HCT116 (cell line): Measurements from ENCODE around the gene DRD3. TPM values are rescaled to one million over a fixed set of nuclear protein-coding genes. Genes with fewer than 3 reads are reported as not detected.

Experiments used
- ATAC-seq: fragments of 200-7000 bp; cut with Tn5 transposase; 2 replicates; pipeline ENCODE4 v1.9.1; 2020; ENCODE audit warnings: mild to moderate bottlenecking, moderate library complexity
- BruUV-seq: library from RNA; stranded (reverse); fragments of 400-500 nt; replicated peaks from 2 replicates; lab custom pipeline; 2021; lab: Mats Ljungman, UMichigan
- CTCF ChIA-PET: fragments of 300-600 bp; sonication (Branson Sonifier 250); formaldehyde crosslinking; loops from one replicate; lab custom pipeline; 2021; ENCODE audit warnings: antibody characterized with exemption; lab: Charles Lee
- POLR2A ChIA-PET: fragments of 300-600, 350-600 bp; sonication (Branson Sonifier 250); formaldehyde crosslinking; loops from one replicate; lab custom pipeline; 2021; ENCODE audit warnings: antibody characterized with exemption; lab: Charles Lee
- RAD21 ChIA-PET, 2 experiments: fragments of 300-600 bp; sonication (Branson Sonifier 250); formaldehyde crosslinking; loops; one replicate each; lab custom pipeline; 2023; ENCODE audit warnings: low total read pairs in 2 of 2; ENCODE audit not compliant: uncharacterized antibody in 2 of 2, unreplicated experiment in 2 of 2, low non-redundant PET in 1 of 2; lab: Charles Lee
- DNase-seq: peaks from one replicate; pipeline ENCODE4 v3.0.0-alpha.2; 2010; ENCODE audit warnings: low read depth, low spot score
- H2AFZ ChIP-seq: fragments of 200-600 bp; shearing (Covaris generic), sonication (generic); 2 replicates; pipeline ENCODE4 v1.6.1; 2017; ENCODE audit warnings: low read depth, mixed run types, mixed read lengths, antibody characterized with exemption, low read length; ENCODE audit not compliant: poor library complexity, severe bottlenecking
- H3K27ac ChIP-seq: 2 replicates; pipeline ENCODE4 v1.5.1; 2012; ENCODE audit warnings: low read depth, low read length
- H3K27me3 ChIP-seq: fragments of 200-600 bp; sonication (generic); 2 replicates; pipeline ENCODE4 v1.6.1; 2016; ENCODE audit warnings: mixed run types, low read length, mixed read lengths; ENCODE audit not compliant: insufficient read depth
- H3K36me3 ChIP-seq, 2 experiments: fragments of 200-500 bp in 1 of 2; fragments of 200-600 bp in 1 of 2; sonication (Bioruptor generic) in 1 of 2; sonication (generic) in 1 of 2; 2 replicates each; pipeline versions ENCODE4 v1.5.1 to v1.6.1; 2014 to 2016; ENCODE audit warnings: low read length in 2 of 2, inconsistent platforms in 1 of 2, mixed read lengths in 1 of 2, mixed run types in 1 of 2; ENCODE audit not compliant: insufficient read depth in 2 of 2, control insufficient read depth in 1 of 2
- H3K4me1 ChIP-seq, 2 experiments: fragments of 200-600 bp in 1 of 2; sonication (generic) in 1 of 2; 2 replicates each; pipeline versions ENCODE4 v1.5.1 to v1.6.1; 2012 to 2017; ENCODE audit warnings: low read length in 2 of 2, inconsistent platforms in 1 of 2, mild to moderate bottlenecking in 1 of 2, mixed read lengths in 1 of 2, mixed run types in 1 of 2, moderate library complexity in 1 of 2; ENCODE audit not compliant: insufficient read depth in 2 of 2, control insufficient read depth in 1 of 2
- H3K4me2 ChIP-seq: fragments of 200-600 bp; sonication (generic); 2 replicates; pipeline ENCODE4 v1.6.1; 2017; ENCODE audit warnings: mixed run types, low read length, mixed read lengths
- H3K4me3 ChIP-seq, 2 experiments: fragments of 200-600 bp in 1 of 2; sonication (generic) in 1 of 2; replicated peaks in 1 of 2; 2 replicates each; pipeline ENCODE4 v1.5.1; 2011 to 2016; ENCODE audit warnings: low read length in 2 of 2, control low read depth in 1 of 2, low read depth in 1 of 2, mild to moderate bottlenecking in 1 of 2, mixed read lengths in 1 of 2, mixed run types in 1 of 2
- H3K79me2 ChIP-seq: fragments of 200-600 bp; sonication (generic); 2 replicates; pipeline ENCODE4 v1.6.1; 2017; ENCODE audit warnings: mild to moderate bottlenecking, mixed run types, low read length, moderate library complexity, mixed read lengths; ENCODE audit not compliant: insufficient read depth
- H3K9ac ChIP-seq: fragments of 200-600 bp; sonication (generic); 2 replicates; pipeline ENCODE4 v1.6.1; 2016; ENCODE audit warnings: low read length, mixed read lengths
- H3K9me2 ChIP-seq: fragments of 200-600 bp; sonication (generic), shearing (Covaris generic); 2 replicates; pipeline ENCODE4 v1.6.1; 2017; ENCODE audit warnings: mixed run types, mild to moderate bottlenecking, moderate library complexity; ENCODE audit not compliant: insufficient read depth
- H3K9me3 ChIP-seq, 2 experiments: fragments of 200-500 bp in 1 of 2; fragments of 200-600 bp in 1 of 2; sonication (Bioruptor generic) in 1 of 2; sonication (generic) in 1 of 2; 2 replicates each; pipeline ENCODE4 v1.6.1; 2014 to 2017; ENCODE audit warnings: low read length in 2 of 2, mixed read lengths in 2 of 2, inconsistent platforms in 1 of 2, low read depth in 1 of 2, mild to moderate bottlenecking in 1 of 2, mixed run types in 1 of 2, moderate library complexity in 1 of 2; ENCODE audit not compliant: control insufficient read depth in 1 of 2, insufficient read depth in 1 of 2
- H4K20me1 ChIP-seq: fragments of 200-600 bp; sonication (generic), shearing (Covaris generic); 2 replicates; pipeline ENCODE4 v1.6.1; 2017; ENCODE audit warnings: mixed run types, mild to moderate bottlenecking, moderate library complexity; ENCODE audit not compliant: insufficient read depth
- CEBPB ChIP-seq: IDR thresholded peaks from 2 replicates; pipeline ENCODE4 v1.6.1; 2012; ENCODE audit warnings: low read depth
- EGR1 ChIP-seq: IDR thresholded peaks from 2 replicates; pipeline ENCODE4 v1.6.1; 2012; ENCODE audit warnings: low read depth
- ELF1 ChIP-seq: IDR thresholded peaks from 2 replicates; pipeline ENCODE4 v1.6.1; 2012; ENCODE audit warnings: low read depth, borderline replicate concordance
- EZH2 ChIP-seq: fragments of 200-600 bp; sonication (generic); IDR thresholded peaks from 2 replicates; pipeline ENCODE4 v1.6.1; 2017; ENCODE audit warnings: antibody characterized with exemption, mixed run types
- EZH2phosphoT487 ChIP-seq: fragments of 200-600 bp; IDR thresholded peaks from 2 replicates; pipeline ENCODE4 v1.6.1; 2018; ENCODE audit warnings: antibody characterized with exemption, borderline replicate concordance
- POLR2A ChIP-seq: IDR thresholded peaks from 2 replicates; pipeline ENCODE4 v1.7.0; 2011; ENCODE audit warnings: borderline replicate concordance; ENCODE audit not compliant: insufficient read depth, insufficient read length; ENCODE audit errors: extremely low read depth
- RAD21 ChIP-seq: IDR thresholded peaks from 2 replicates; pipeline ENCODE4 v1.6.1; 2012; ENCODE audit warnings: low read depth, mild to moderate bottlenecking
- SRF ChIP-seq: IDR thresholded peaks from 2 replicates; pipeline ENCODE4 v1.6.1; 2012; ENCODE audit warnings: low read depth
- ZFX ChIP-seq: fragments of 450-650 bp; IDR thresholded peaks from 2 replicates; pipeline ENCODE4 v1.6.1; 2017
- ZNF274 ChIP-seq: fragments of 200-500 bp; sonication (Bioruptor generic); IDR thresholded peaks from 2 replicates; pipeline ENCODE4 v1.6.1; 2014; ENCODE audit warnings: mild to moderate bottlenecking, low read depth, low read length, inconsistent platforms
- intact Hi-C: fragments of 100-400 bp; cut with micrococcal nuclease; formaldehyde crosslinking; loops from 2 replicates; pipeline ENCODE4 v1.10.0; 2022
- total RNA-seq: library from RNA; stranded (reverse); gene quantifications from one replicate; pipeline ENCODE4 v1.2.1, GENCODE V29; 2021; ENCODE audit not compliant: unreplicated experiment
- TF ChIP-seq, protein P1 (sequence below): IDR thresholded peaks from 2 replicates; pipeline ENCODE4 v1.6.1; 2012

Gene DRD3
- total RNA-seq, 1 experiment from 2014 or later = not detected

DNA sequence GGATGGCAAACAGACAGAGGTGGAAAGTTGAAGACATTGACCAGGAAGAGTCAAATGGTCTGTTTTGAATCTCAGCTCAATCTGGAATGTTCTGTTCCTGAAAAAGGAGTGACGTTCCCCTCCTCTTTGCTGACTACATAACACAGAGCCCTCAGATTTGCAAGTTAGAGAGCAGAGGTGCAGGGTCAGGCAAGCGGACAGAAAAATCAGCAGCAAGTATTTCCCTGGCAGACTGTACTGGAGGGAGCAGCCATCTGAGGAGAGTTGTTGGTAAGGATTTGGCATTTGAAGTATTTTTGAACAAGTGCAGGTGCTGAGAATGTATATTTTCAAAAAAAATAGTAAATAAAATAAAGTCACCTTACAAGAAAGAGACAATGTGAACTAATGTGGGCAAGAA lies 40.9 kb upstream of the DRD3 start:
- ATAC-seq = no peak
- H4K20me1 ChIP-seq = no peaks in the 10 kb centered on the region
- no peaks in the 10 kb centered on the region for H3K4me1 ChIP-seq
- RAD21 ChIA-PET = no interaction called here
- TF ChIP-seq ELF1 = no peak
- TF ChIP-seq POLR2A = no peak
- TF ChIP-seq, protein P1, sequence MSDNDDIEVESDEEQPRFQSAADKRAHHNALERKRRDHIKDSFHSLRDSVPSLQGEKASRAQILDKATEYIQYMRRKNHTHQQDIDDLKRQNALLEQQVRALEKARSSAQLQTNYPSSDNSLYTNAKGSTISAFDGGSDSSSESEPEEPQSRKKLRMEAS = no peak
- TF ChIP-seq SRF = no peak
- no peak for TF ChIP-seq ZFX
- no peak for TF ChIP-seq EZH2
- no peak for TF ChIP-seq EZH2phosphoT487
- TF ChIP-seq EGR1 = no peak
- TF ChIP-seq CEBPB = no peak
- no peak for TF ChIP-seq RAD21
- TF ChIP-seq ZNF274 = no peak
- TF ChIP-seq, all 23 proteins: peak for 0
- Histone ChIP-seq H3K79me2 (no peaks in the 10 kb centered on the region), H3K4me3 (no peak overlapping the region), H3K27ac (no peak overlapping the region), H3K9me2 (no peaks in the 10 kb centered on the region; the same call in 1 of the 2 replicates), H2AFZ (no peak overlapping the region), H3K9me3 (peaks cover 0 to 7% of the 10 kb centered on the region in 2 experiments; a peak in 1 of 4 replicates), H3K27me3 (peaks cover 15% of the 10 kb centered on the region; the same call in 1 of the 2 replicates), H3K4me2 (no peak overlapping the region), H3K36me3 (no peaks in the 10 kb centered on the region), H3K9ac (no peak overlapping the region)
- no peak for DNase-seq
- BruUV-seq = no TSS peak
- ChIA-PET POLR2A (no interaction called here), CTCF (no interaction called here)
- intact Hi-C loops = no loop called here

DNA sequence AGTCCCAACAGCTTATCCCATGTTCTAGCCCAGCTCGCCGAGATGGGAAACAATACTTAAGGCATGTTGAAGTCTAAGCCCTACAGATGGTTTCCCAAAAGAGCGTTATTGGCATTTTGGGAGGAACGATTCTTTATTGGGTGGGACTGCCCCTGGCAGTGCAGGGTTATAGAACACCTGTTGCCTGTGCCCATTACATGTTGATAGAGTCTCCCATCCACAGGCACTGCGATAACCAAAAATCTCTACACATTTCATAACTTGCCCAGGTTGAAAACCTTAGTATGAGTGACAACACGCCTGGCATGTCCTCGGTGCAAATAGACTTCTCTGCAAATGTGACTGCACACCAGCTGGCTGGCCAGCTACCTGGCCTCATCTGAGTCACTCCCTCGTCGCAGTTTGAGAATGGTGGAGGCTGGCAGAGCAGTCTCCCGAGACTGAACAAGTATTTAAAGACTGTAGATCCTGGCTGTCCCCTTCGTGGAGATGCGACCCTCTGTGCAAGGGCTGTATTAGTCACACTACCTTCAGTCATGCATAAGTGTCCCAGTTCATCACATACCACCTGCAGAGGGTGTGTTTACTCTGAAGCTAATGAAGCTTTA lies 39.8 kb upstream of the DRD3 start:
- H3K27me3 ChIP-seq = peaks cover 15% of the 10 kb centered on the region; the same call in 1 of the 2 replicates
- no peak overlapping the region for H3K27ac ChIP-seq
- intact Hi-C loops = no loop called here
- H3K9me3 ChIP-seq = no peaks in the 10 kb centered on the region
- no peak for ATAC-seq
- H3K4me1 ChIP-seq = no peaks in the 10 kb centered on the region
- H3K36me3 ChIP-seq = no peaks in the 10 kb centered on the region
- no peaks in the 10 kb centered on the region for H3K79me2 ChIP-seq
- no peaks in the 10 kb centered on the region; the same call in 1 of the 2 replicates for H3K9me2 ChIP-seq
- H4K20me1 ChIP-seq = no peaks in the 10 kb centered on the region
- H3K4me3 ChIP-seq = no peak overlapping the region
- no TSS peak for BruUV-seq
- RAD21 ChIA-PET = no interaction called here
- no peak overlapping the region for H2AFZ ChIP-seq
- POLR2A ChIA-PET = no interaction called here
- no peak overlapping the region for H3K9ac ChIP-seq
- DNase-seq = no peak
- CTCF ChIA-PET = no interaction called here
- TF ChIP-seq ZFX = no peak
- TF ChIP-seq EZH2phosphoT487 = no peak
- H3K4me2 ChIP-seq = no peak overlapping the region
